Smooth muscle cell (in vitro differentiated cells): ENCODE measurements around the gene SRGAP3. TPM values are rescaled to one million over a fixed set of nuclear protein-coding genes. Genes with fewer than 3 reads are reported as not detected.

Experiments used
- DNase-seq: peaks from one replicate; lab custom pipeline; 2025; ENCODE audit not compliant: unreplicated experiment; lab: John Stamatoyannopoulos, UW
- H2AFZ ChIP-seq: fragments of 200-600 bp; sonication (generic); 2 replicates; pipeline ENCODE4 v1.6.0; 2016; ENCODE audit warnings: antibody characterized with exemption, low read depth, mild to moderate bottlenecking
- H3F3A ChIP-seq: fragments of 200-600 bp; sonication (generic); 2 replicates; pipeline ENCODE4 v1.6.0; 2017; ENCODE audit warnings: antibody characterized with exemption, low read depth
- H3K27ac ChIP-seq: fragments of 200-600 bp; sonication (generic); 2 replicates; pipeline ENCODE4 v1.5.1; 2016; ENCODE audit warnings: low read depth, mild to moderate bottlenecking
- H3K27me3 ChIP-seq: fragments of 200-600 bp; sonication (generic); 2 replicates; pipeline ENCODE4 v1.6.1; 2016; ENCODE audit warnings: low read depth, mild to moderate bottlenecking
- H3K36me3 ChIP-seq: fragments of 200-600 bp; sonication (generic); 2 replicates; pipeline ENCODE4 v1.5.1; 2016; ENCODE audit warnings: low read depth
- H3K4me1 ChIP-seq: fragments of 200-600 bp; sonication (generic); 2 replicates; pipeline ENCODE4 v1.5.1; 2016; ENCODE audit warnings: low read depth
- H3K4me2 ChIP-seq: fragments of 200-600 bp; sonication (generic); 2 replicates; pipeline ENCODE4 v1.6.0; 2016; ENCODE audit warnings: mild to moderate bottlenecking
- H3K4me3 ChIP-seq: fragments of 200-600 bp; sonication (generic); 2 replicates; pipeline ENCODE4 v1.5.1; 2016; ENCODE audit warnings: mild to moderate bottlenecking
- H3K79me2 ChIP-seq: fragments of 200-600 bp; sonication (generic); 2 replicates; pipeline ENCODE4 v1.6.0; 2016; ENCODE audit warnings: low read depth, mild to moderate bottlenecking
- H3K9ac ChIP-seq: fragments of 200-600 bp; sonication (generic); 2 replicates; pipeline ENCODE4 v1.6.0; 2016; ENCODE audit warnings: low read depth
- H3K9me3 ChIP-seq: fragments of 200-600 bp; sonication (generic); replicated peaks from 2 replicates; pipeline ENCODE4 v1.5.1; 2016; ENCODE audit warnings: low read depth
- H4K20me1 ChIP-seq: fragments of 200-600 bp; sonication (generic); 2 replicates; pipeline ENCODE4 v1.6.0; 2016; ENCODE audit warnings: low read depth
- CTCF ChIP-seq: fragments of 200-600 bp; sonication (generic); IDR thresholded peaks from 2 replicates; pipeline ENCODE4 v1.5.1; 2017; ENCODE audit warnings: borderline replicate concordance, mild to moderate bottlenecking, antibody characterized with exemption; ENCODE audit not compliant: insufficient read depth, poor library complexity, severe bottlenecking
- WGBS: methylation state at CpG from one replicate; pipeline ENCODE4 v1.1.7; 2016; ENCODE audit warnings: low lambda C conversion rate; 5-methylcytosine and 5-hydroxymethylcytosine counted together
- polyA plus RNA-seq: library from polyadenylated mRNA; unstranded; fragments of >200 nt; fragmentation: Nextera tagmentation; extraction: Ambion mirVana; gene quantifications from 2 replicates; pipeline ENCODE4 v1.2.1, GENCODE V29; 2016
- total RNA-seq: library from RNA; depleted of rRNA; stranded (reverse); fragments of >200 nt; gene quantifications from 2 replicates; pipeline ENCODE4 v1.2.3, GENCODE V29; 2014

The SRGAP3 gene
- total and polyA plus RNA-seq, 2 experiments from 2014 or later = 1.5 to 3.1 TPM

- 94% methylated on average over 7 of the region's 7 CpGs for WGBS
These were observed 204.1 kb downstream of the SRGAP3 start for GRCh38 chr3:9045371-9045770.

GRCh38 chr3:9043063-9043462, 206.4 kb downstream of the SRGAP3 start:
- WGBS = 77% methylated on average over 6 of the region's 6 CpGs
- Histone ChIP-seq H3K79me2 (no peaks in the 10 kb centered on the region), H3K27ac (no peak overlapping the region), H3F3A (no peaks in the 10 kb centered on the region), H3K4me3 (no peak overlapping the region), H3K4me2 (no peak overlapping the region), H3K9me3 (no peaks in the 10 kb centered on the region), H3K4me1 (no peaks in the 10 kb centered on the region), H3K36me3 (no peaks in the 10 kb centered on the region), H3K27me3 (no peaks in the 10 kb centered on the region), H3K9ac (no peak overlapping the region), H2AFZ (no peak overlapping the region), H4K20me1 (no peaks in the 10 kb centered on the region)
- no peak for TF ChIP-seq CTCF
- no peak for DNase-seq

More at GRCh38 chr3:9045371-9045770, 204.1 kb downstream of the SRGAP3 start:
- H3K27ac ChIP-seq = no peak overlapping the region
- H3K36me3 ChIP-seq = no peaks in the 10 kb centered on the region
- no peak overlapping the region for H3K9ac ChIP-seq
- H3K4me2 ChIP-seq = no peak overlapping the region
- H3F3A ChIP-seq = no peaks in the 10 kb centered on the region
- no peaks in the 10 kb centered on the region for H3K4me1 ChIP-seq
- DNase-seq = no peak
- TF ChIP-seq CTCF = no peak
- H4K20me1 ChIP-seq = no peaks in the 10 kb centered on the region
- H3K4me3 ChIP-seq = no peak overlapping the region
- no peaks in the 10 kb centered on the region for H3K27me3 ChIP-seq
- H3K79me2 ChIP-seq = no peaks in the 10 kb centered on the region
- no peaks in the 10 kb centered on the region for H3K9me3 ChIP-seq
- no peak overlapping the region for H2AFZ ChIP-seq

GRCh38 chr3:9041626-9042025, 207.8 kb downstream of the SRGAP3 start:
- 71% methylated on average over 12 of the region's 12 CpGs for WGBS
- Histone ChIP-seq H4K20me1 (no peaks in the 10 kb centered on the region), H3K4me3 (no peak overlapping the region), H3K4me2 (no peak overlapping the region), H3K27me3 (no peaks in the 10 kb centered on the region), H3K79me2 (no peaks in the 10 kb centered on the region), H3K9me3 (no peaks in the 10 kb centered on the region), H3K9ac (no peak overlapping the region), H2AFZ (no peak overlapping the region), H3F3A (no peaks in the 10 kb centered on the region), H3K4me1 (no peaks in the 10 kb centered on the region), H3K36me3 (no peaks in the 10 kb centered on the region), H3K27ac (no peak overlapping the region)
- no peak for TF ChIP-seq CTCF
- no peak for DNase-seq

- no peak for TF ChIP-seq CTCF
- Histone ChIP-seq H3K27ac (no peak overlapping the region), H3K4me1 (no peaks in the 10 kb centered on the region), H3K9ac (no peak overlapping the region), H4K20me1 (no peaks in the 10 kb centered on the region), H3K79me2 (no peaks in the 10 kb centered on the region), H2AFZ (no peak overlapping the region), H3K27me3 (no peaks in the 10 kb centered on the region), H3K36me3 (no peaks in the 10 kb centered on the region), H3K9me3 (no peaks in the 10 kb centered on the region), H3K4me3 (no peak overlapping the region), H3K4me2 (no peak overlapping the region), H3F3A (no peaks in the 10 kb centered on the region)
- WGBS = 62% methylated on average over 2 of the region's 2 CpGs
- DNase-seq = no peak
These were observed 208.4 kb downstream of the SRGAP3 start for GRCh38 chr3:9040996-9041395.
